HPDE6-E6E7 (cell line): ENCODE results near the gene F8A3.
"Not testable (repeated sequence)": the region's sequence is repeated elsewhere in the genome, so short reads cannot be mapped to it uniquely, and the experiment has no call there.

Experiments used
- DNase-seq: peaks from one replicate; pipeline ENCODE4 v3.0.0; 2011; ENCODE audit warnings: missing footprints; ENCODE audit errors: extremely low spot score

The F8A3 gene

DNA sequence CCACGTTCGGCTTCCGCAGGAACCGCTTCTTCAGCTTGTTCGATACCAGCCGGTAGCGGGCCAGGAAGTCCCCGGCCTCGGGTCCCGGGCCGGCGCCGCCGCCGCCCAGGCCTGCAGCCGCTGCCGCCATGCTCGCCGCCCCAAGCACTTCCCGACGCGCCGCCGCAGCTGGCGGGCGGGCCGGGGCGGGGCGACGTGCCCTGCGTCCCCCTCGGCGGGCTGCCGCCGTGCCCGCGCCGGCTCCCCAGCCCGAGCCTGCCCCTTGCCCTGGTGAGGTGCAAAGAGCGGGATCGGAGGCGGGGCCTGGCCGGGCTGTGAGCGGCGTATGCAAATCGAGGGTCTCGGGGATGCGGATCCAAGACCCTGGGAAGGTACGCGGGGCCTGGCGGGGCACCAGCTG lies at the start of gene F8A3:
Gene F8A3, minus strand, starts transcription at position 150 of the 400 bp plus-strand sequence. Its CDS starts 20 bp downstream, at position 130.
- DNase-seq: not testable (repeated sequence)

DNA sequence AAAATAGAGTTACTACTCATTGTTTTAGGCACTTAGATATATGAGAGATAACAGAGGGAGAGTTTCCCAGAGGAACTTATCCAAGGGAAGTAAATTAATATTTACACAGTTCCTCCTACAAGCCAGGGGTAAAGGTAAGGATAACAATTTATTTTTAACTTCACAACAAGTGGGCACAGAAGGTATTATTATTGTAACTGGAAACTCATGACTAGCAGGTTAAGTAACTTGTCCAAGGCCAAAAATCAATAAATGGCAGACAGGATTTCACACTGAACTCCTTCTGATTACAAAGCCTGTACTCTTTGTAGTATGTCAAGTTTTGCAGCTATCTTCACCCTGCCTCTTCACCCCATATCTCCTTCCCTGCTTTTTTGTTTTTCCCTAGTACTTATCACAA lies 46.9 kb upstream of the F8A3 start:
- no peak for DNase-seq

DNA sequence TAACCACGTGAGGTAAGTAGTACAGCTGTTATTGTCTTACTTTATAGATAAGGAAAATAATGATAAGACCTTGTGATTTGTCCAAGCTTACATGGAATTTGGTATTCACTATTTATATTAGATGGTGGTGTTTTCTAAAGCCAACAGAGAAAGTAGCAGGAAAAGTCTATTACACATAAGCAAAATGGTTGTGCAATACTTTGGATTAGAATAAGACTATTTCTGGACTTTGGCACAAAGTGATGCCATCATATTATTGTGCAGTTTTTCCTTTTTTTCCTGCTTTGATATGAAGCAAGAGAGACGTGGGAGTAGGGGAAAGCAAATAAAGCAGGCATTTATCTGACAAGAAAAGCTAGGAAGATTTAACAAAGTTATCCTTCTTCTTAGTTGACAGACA lies 36.7 kb upstream of the F8A3 start:
- not testable (repeated sequence) for DNase-seq

DNA sequence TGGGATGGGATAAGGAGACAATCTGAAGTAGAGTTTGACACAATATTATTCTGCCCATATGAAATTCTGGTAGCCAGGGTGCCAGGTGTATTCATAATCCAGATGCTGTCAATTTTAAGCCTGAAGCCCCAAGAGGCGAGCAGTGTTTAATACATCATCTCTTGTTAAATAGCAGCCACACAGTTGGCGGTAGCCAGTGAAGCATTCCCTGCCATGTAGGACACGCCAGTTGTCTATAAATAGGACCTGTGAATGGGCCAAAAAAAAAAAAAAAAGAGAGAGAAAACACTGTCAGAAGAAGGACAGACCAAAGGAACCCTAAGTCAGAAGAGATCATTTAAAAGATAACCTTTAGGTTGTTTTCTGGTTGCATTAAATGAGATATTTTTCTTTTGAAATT lies 33.0 kb upstream of the F8A3 start:
- DNase-seq: not testable (repeated sequence)

DNA sequence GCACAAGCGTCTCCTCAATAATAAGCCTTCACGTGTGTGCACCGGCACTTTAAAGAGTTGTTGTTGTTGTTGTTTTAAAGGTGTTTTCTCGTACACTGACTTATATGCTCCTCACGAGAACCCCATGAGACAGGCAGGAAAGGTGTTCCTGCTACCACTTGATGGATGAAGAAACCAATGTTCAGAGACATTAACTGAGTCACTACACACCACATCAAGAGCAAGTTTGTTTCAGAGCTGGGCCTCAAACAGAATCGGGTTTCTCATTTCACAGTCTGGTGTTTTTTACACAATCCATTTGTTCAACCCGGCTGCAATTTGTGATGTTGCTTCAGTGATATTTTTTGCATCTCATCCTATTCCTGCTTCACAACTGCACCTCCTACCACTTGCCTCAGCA lies 18.7 kb upstream of the F8A3 start:
- DNase-seq: not testable (repeated sequence)

DNA sequence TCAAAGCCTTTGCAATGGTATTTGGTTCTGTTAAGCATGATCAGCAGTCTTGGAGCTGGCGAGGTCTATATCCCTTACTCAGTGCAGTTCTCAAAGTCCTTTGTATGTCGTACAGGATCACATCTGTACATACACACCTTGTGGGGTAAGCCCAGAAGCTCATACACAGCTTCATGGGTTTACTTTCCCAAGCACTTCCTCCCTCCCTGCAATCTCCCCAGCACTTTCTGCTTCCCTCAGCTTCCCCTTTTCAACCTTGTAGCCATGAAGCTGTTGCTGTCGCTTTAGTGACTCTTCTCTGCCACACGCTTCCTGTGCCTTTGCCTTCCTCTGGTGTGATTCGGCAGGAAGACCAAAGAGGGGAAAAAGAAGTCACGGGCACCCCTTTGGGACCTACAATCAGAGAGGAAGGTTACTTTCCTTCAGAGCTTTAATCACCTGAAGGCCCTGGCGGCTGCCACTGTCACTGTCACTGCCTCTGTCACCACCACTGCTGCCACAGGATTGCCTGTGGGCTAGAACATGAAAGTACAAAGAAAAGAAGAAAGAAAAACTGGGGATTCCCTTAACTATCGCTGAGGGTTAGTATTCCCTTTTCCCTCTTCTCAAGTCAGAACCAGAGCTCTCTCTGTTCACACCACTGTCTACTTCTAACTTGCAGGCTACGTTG lies 8.0 kb upstream of the F8A3 start:
- not testable (repeated sequence) for DNase-seq

DNA sequence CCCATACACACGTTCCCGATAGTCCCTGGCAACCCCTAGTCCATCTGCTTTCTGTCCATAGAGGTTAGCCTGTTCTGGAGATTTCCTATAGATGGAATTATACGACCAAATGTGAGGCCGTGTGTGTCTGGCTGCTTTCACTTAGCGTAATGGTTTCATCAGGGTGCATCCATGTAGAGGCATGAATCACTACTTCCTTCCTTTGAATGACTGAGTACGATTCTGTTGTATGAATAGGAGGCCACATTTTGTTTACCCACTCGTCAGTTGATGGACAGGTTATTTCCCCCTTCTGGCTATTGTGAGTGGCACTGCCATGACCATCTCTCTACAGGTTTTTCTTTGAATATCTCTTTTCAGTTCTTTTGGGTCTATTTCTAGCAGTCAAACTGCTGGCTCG lies 2.1 kb upstream of the F8A3 start:
- not testable (repeated sequence) for DNase-seq

DNA sequence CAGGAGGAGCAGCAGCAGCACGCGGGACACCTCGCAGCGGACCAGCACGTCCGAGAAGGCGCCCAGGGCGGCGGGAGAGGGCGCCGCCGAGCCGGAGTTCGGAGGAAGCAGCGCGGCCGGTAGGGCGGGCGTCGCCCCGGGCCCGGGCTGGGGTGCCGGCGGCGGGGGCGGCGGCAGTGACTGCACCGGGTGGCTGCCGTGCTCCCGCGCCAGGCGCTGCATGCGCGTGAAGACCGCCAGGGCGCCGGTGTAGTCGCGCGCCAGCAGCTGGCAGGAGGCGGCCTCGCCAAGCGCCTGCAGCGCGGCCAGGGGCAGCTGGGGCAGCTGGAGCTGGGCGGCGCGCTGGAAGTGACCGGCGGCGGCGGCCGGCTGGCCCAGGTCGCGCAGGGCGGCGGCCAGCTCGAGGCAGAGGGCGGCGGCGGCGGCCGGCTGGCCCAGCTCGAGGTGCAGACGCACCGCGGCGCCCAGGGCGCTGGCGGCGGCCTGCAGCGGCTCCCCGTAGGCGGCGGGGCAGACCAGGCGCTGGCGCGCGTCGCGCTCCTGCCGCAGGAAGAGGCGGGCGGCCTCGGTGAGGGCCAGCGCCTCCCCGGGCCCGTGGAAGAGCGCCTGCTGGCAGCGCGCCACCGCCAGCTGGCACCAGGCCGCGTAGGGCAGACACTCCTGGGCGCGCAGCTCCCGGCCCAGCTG lies 516 bp downstream of the F8A3 start:
- DNase-seq: not testable (repeated sequence)

DNA sequence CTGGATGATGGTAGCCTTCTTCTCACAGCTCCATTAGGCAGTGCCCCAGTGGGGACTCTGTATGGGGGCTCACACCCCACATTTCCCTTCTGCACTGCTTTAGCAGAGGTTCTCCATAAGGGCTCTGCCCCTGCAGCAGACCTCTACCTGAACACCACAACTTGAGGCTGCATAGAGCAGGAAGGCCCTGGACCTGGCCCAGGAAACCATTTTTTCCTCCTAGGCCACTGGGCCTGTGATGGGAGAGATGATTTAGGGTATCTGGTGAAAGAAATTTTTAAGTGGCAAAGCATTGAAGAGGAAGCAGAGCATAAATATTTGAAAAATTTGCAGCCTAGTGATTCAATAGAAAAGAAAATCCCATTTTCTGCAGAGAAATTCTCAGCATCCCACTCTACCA lies 17.3 kb downstream of the F8A3 start:
- DNase-seq: no peak

DNA sequence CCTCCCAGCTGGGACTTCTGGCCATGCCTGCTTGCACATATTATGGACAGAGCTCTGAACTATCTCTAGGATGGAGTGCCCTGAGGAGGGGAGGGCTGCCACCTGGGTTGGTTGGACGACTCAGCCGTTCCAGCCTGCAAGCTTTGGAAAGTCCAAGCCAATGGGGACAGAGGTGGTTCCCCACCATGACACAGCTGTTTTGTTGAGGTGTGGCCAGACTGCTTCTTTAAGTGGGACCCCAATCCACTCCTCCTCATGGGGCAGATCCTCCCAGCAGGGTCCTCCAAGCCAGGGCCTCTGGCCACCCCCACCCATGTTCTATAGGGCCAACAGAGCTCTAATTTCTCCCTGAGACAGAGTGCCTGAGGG lies 22.7 kb downstream of the F8A3 start:
- DNase-seq: no peak

DNA sequence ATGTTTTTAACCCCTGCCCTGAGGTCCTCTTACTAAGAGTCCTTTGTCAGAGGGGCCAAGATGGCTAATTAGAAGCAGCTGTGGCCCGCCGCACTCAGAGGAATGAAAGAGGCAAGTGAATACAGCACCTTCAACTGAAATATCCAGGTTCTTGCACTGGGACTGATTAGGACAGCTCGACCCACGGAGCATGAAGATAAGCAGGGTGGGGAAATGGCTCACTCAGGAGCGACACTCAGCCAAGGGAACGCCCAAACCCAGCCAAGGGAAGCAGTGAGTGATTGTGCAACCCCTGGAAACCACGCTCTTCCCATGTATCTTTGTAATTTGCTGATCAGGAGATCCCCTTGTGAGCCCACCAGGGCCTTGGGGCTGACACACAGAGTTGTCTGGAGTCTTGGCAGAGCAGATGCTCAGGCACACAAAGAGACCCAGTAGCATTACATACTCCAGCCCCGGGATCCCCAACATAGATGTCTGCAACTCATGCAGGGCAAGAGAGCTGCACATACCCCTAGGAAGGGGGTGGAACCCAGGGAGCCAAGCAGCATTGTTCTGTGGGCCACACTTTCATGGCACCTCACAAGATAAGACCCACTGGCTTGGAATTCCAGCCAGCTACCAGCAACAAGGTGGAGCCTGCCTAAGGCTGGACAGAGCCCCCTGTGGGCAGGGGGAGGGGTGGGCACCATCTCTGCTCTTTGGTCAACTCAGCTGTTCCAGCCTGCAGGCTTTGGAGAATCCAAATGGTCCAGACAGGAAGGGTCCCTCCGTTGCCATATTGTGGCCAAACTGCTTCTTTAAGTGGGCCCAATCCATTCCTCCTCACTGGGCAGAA lies 23.3 kb downstream of the F8A3 start:
- no peak for DNase-seq

DNA sequence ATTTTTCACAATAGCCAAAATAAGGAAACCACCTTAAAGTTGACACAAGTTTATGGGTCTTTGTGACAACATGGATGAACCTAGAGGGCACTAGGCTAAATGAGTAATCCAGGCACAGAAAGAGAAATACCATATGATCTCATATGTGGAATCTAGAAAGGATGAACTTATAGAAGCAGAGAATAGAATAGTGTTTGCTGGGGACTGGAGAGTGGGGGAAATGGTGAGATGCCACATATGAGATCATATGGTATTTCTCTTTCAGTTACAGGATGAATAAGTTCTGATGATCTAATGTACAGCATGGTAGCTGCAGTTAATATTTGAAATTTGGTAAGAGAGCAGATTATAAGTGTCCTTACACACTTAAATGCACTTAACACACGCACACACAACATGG lies 40.7 kb downstream of the F8A3 start:
- no peak for DNase-seq
